Left ventricle myocardium inferior (tissue), 1 donor: ENCODE measurements around the gene GNAQ. TPM values are rescaled to one million over a fixed set of nuclear protein-coding genes. Genes with fewer than 3 reads are reported as not detected.
"Not testable (repeated sequence)": the region's sequence is repeated elsewhere in the genome, so short reads cannot be mapped to it uniquely, and the experiment has no call there.

Source experiments
- DNase-seq: peaks from one replicate; pipeline ENCODE4 v3.0.0-alpha.2; 2020
- H3K27ac ChIP-seq: fragments of 200-600 bp; replicated peaks from 2 replicates; pipeline ENCODE4 v1.8.0; 2021
- H3K27me3 ChIP-seq: fragments of 200-600 bp; 2 replicates; pipeline ENCODE4 v1.8.0; 2021; ENCODE audit warnings: low read depth
- H3K36me3 ChIP-seq: fragments of 200-600 bp; 2 replicates; pipeline ENCODE4 v1.8.0; 2021
- H3K4me1 ChIP-seq: fragments of 200-600 bp; 2 replicates; pipeline ENCODE4 v1.8.0; 2021
- H3K4me3 ChIP-seq: fragments of 200-600 bp; 2 replicates; pipeline ENCODE4 v1.8.0; 2021; ENCODE audit warnings: mild to moderate bottlenecking, moderate library complexity
- H3K9me3 ChIP-seq: fragments of 200-600 bp; replicated peaks from 2 replicates; pipeline ENCODE4 v1.8.0; 2021
- CTCF ChIP-seq: fragments of 200-600 bp; IDR thresholded peaks from 2 replicates; pipeline ENCODE4 v1.8.0; 2021; ENCODE audit warnings: antibody characterized with exemption, mild to moderate bottlenecking, borderline replicate concordance
- intact Hi-C: fragments of 100-400 bp; cut with micrococcal nuclease; formaldehyde crosslinking; loops from one replicate; pipeline ENCODE4 v1.11.0; 2022
- total RNA-seq: library from RNA; stranded (reverse); fragmentation: NEBNext Ultra II Directional; extraction: Animal tissue kit (Norgen Biotek cat#: 25700); gene quantifications from one replicate; pipeline ENCODE4 v1.2.1, GENCODE V29; 2021
- donor health status: DM: no; HTN: yes; CAD: no; lungs with severe emphysema.

GNAQ gene
- total RNA-seq, 1 donor from 2014 or later, result 15.2 TPM

GRCh38 chr9:77707383-77708063, 324.1 kb downstream of the GNAQ start:
- no peaks in the 10 kb centered on the region for H3K27me3 ChIP-seq
- no peaks in the 10 kb centered on the region for H3K4me1 ChIP-seq
- TF ChIP-seq CTCF, result no peak
- no peak overlapping the region for H3K4me3 ChIP-seq
- peaks cover 27% of the 10 kb centered on the region for H3K9me3 ChIP-seq
- no peak overlapping the region for H3K27ac ChIP-seq
- H3K36me3 ChIP-seq, result no peaks in the 10 kb centered on the region
- peak; percentile 51 for DNase-seq
- intact Hi-C loops, result no loop called here

- no peaks in the 10 kb centered on the region for H3K4me1 ChIP-seq
- peaks cover 27% of the 10 kb centered on the region for H3K9me3 ChIP-seq
- no peak for TF ChIP-seq CTCF
- H3K27me3 ChIP-seq, result no peaks in the 10 kb centered on the region
- intact Hi-C loops, result no loop called here
- no peak overlapping the region for H3K4me3 ChIP-seq
- H3K36me3 ChIP-seq, result no peaks in the 10 kb centered on the region
- DNase-seq, result no peak
- H3K27ac ChIP-seq, result no peak overlapping the region
Measured at GRCh38 chr9:77705636-77706035, 326.0 kb downstream of the GNAQ start.

- H3K4me3 ChIP-seq, H3K27me3 ChIP-seq, H3K36me3 ChIP-seq, H3K4me1 ChIP-seq, DNase-seq, H3K9me3 ChIP-seq, intact Hi-C loops, H3K27ac ChIP-seq: not testable (repeated sequence)
Measured at GRCh38 chr9:77702521-77703390, 328.9 kb downstream of the GNAQ start.

- peaks cover 46% of the 10 kb centered on the region for H3K9me3 ChIP-seq
- H3K4me1 ChIP-seq, result no peaks in the 10 kb centered on the region
- no peak for TF ChIP-seq CTCF
- H3K27ac ChIP-seq, result no peak overlapping the region
- H3K4me3 ChIP-seq, result no peak overlapping the region
- no peaks in the 10 kb centered on the region for H3K27me3 ChIP-seq
- no peaks in the 10 kb centered on the region for H3K36me3 ChIP-seq
- intact Hi-C loops, result no loop called here
- no peak for DNase-seq
Measured at GRCh38 chr9:77697238-77697984, 334.2 kb downstream of the GNAQ start.

GRCh38 chr9:77690723-77691122, 340.9 kb downstream of the GNAQ start:
- DNase-seq, H3K4me3 ChIP-seq, intact Hi-C loops, H3K27me3 ChIP-seq, H3K27ac ChIP-seq, H3K4me1 ChIP-seq, H3K36me3 ChIP-seq: not testable (repeated sequence)
- peaks cover 20% of the 10 kb centered on the region for H3K9me3 ChIP-seq

- H3K27me3 ChIP-seq, H3K27ac ChIP-seq, H3K4me3 ChIP-seq, H3K4me1 ChIP-seq, H3K36me3 ChIP-seq, intact Hi-C loops, DNase-seq: not testable (repeated sequence)
- peaks cover 17% of the 10 kb centered on the region for H3K9me3 ChIP-seq
Measured at GRCh38 chr9:77690119-77690518, 341.5 kb downstream of the GNAQ start.

- intact Hi-C loops, H3K4me1 ChIP-seq, DNase-seq, H3K9me3 ChIP-seq, H3K4me3 ChIP-seq, H3K27me3 ChIP-seq, H3K27ac ChIP-seq, H3K36me3 ChIP-seq: not testable (repeated sequence)
Measured at GRCh38 chr9:77687737-77688136, 343.9 kb downstream of the GNAQ start.
